Epithelial cell of proximal tubule (primary cell): Measurements from ENCODE around the gene CDH20. TPM values are rescaled to one million over a fixed set of nuclear protein-coding genes. Genes with fewer than 3 reads are reported as not detected.
A peak's percentile ranks its signal among the peaks of the same experiment; 100 is the strongest.

Source experiments
- DNase-seq: peaks from one replicate; pipeline ENCODE4 v3.0.0-alpha.2; 2011; ENCODE audit warnings: low read depth
- H3K4me3 ChIP-seq: 2 replicates; pipeline ENCODE4 v1.5.1; 2011; ENCODE audit warnings: low read depth, mild to moderate bottlenecking, low read length
- total RNA-seq: library from RNA; depleted of rRNA; stranded (reverse); fragments of >200 nt; gene quantifications from 2 replicates; pipeline ENCODE4 v1.2.3, GENCODE V29; 2015
- TF ChIP-seq, protein P1 (sequence below): conservative IDR thresholded peaks from 2 replicates; pipeline ENCODE4 v1.5.1; 2012; ENCODE audit warnings: low read depth, mild to moderate bottlenecking, low read length

The CDH20 gene
- total RNA-seq, 1 donor from 2014 or later, result not detected

DNA sequence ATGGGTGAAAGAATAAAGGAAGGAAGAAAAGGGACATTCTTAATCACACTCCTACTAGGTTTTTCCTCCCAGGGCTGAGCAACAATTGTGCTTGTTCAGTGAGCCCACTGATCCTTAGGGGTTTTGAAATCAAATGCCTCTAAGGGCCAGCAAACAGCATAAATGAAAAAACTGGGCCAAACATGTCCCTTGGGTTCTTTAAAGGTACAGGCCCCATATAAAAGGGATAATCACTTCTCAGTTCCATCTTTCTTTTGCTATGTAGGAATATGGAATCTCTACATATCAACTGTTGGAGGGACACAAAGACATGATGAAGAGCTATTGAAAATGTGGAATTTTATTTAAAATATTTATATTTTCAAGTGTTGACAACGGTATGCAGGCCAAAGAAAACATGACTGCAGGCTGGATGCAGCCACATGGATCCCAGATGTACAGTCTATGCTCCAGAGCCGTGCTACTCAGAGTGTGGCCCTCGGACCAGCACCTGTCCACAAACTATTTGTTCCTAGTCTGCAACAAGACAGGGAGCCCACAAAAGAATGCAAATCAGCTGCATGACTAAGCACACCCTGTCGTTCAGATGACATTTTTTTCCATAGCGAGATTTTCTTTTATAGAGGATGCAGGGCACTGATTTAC is 110.0 kb downstream of the CDH20 start:
- DNase-seq, result no peak
- H3K4me3 ChIP-seq, result no peak overlapping the region
- TF ChIP-seq, protein P1, sequence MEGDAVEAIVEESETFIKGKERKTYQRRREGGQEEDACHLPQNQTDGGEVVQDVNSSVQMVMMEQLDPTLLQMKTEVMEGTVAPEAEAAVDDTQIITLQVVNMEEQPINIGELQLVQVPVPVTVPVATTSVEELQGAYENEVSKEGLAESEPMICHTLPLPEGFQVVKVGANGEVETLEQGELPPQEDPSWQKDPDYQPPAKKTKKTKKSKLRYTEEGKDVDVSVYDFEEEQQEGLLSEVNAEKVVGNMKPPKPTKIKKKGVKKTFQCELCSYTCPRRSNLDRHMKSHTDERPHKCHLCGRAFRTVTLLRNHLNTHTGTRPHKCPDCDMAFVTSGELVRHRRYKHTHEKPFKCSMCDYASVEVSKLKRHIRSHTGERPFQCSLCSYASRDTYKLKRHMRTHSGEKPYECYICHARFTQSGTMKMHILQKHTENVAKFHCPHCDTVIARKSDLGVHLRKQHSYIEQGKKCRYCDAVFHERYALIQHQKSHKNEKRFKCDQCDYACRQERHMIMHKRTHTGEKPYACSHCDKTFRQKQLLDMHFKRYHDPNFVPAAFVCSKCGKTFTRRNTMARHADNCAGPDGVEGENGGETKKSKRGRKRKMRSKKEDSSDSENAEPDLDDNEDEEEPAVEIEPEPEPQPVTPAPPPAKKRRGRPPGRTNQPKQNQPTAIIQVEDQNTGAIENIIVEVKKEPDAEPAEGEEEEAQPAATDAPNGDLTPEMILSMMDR, result no peak

DNA sequence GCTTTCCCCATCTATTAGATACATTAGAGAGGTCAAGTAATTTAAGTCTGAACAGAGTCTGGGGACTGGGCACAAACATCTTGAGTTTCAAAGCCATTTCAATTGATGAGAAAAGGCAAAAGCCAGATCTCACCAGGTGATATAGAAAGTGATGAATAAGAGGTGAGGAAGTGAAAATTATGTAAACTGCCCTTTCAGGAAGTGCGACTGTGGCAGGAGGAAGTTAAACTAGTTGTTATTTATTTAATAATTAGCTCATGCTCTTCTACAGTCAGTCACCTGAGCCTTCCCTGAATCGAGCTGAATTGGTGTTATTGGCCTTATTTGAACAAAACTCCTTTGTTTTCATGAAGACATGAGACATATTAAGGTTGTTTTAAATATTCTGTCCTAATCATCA is 115.1 kb downstream of the CDH20 start:
- H3K4me3 ChIP-seq, result no peak overlapping the region
- TF ChIP-seq, protein P1, result no peak
- no peak for DNase-seq

DNA sequence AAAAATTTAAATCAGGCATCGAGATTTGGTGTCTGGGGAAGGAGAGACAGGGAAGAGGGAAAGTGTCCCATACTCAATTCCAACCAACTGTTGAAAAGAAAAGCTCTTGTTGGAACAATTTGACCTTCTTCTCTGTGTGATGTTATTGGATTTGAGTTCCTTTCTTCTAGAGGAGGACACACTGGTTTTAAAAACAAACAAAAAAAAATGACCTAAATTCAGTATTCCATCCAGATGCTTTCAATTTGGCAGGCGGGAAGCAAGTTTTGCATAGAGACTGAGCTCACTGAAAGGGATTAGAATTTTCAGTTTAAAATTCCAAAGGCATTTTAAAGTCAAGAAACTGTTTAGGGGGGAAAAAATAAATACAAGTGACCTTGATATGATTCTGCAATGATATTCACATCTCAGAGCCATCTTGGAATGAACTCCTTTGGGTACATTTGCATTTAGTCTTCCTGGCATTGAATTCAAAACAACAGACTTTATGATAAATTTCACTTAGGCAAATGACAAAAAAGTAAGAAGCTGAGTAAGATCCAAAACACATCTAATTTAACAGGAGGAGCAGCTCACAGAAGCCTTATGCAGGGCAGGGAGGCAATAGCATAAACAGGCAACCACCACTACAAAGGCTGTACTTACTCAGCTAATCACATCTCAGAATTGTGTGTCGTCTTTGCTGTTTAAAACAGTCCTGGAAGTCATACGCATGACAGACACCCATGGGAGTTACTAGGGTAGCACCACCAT is 126.8 kb downstream of the CDH20 start:
- TF ChIP-seq, protein P1, result no peak
- no peak overlapping the region for H3K4me3 ChIP-seq
- no peak for DNase-seq

DNA sequence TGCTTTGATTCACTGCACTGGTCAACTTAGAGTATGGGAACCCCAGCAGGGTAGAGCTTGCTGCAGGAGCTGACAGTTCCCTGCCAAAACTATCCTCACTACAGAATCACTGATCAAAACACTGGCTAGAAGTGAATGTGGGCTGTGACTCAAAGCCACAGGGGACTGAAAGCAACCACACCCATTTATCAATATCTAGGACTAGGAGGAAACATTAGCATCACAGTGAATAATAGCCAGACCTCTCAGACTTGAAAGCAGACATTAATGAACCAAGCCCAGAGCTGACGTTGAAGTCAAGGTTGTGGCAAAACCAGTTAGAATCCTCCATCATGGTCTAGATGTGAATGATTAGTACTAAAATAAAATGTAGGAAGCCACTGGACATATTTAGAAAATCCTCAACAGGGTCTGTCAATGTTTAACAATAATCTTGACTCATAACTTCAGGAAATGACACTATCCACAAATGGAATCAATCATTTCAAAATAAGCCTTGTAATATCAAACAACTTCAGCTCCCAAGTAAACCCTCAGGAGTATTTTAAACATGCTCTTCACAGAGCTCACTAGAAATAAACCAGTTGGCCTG is 131.4 kb downstream of the CDH20 start:
- peak; percentile 4 for DNase-seq
- TF ChIP-seq, protein P1, result no peak

DNA sequence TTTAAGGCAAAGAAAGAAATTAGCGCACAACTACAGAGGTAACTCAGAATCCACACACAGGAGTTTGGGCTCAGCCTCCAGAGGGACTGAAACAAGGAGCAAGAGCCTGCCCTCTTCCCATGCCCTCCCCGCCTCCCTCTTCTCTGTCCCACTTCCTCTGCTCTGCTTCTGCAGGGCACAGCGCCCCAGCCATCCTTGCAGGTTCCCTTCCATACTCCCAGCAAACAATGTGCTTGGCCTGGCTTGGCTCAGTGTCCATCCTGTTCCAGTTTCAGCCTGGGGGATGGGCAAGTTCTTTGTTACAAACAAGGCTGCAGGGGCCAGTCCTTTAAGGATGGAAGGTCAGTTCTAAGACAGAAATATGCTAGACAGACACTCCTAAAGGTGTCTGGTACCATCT is 133.5 kb downstream of the CDH20 start:
- H3K4me3 ChIP-seq, result no peak overlapping the region
- TF ChIP-seq, protein P1, result no peak
- no peak for DNase-seq

More for the DNA sequence above, 131.4 kb downstream of the CDH20 start:
- no peak overlapping the region for H3K4me3 ChIP-seq

DNA sequence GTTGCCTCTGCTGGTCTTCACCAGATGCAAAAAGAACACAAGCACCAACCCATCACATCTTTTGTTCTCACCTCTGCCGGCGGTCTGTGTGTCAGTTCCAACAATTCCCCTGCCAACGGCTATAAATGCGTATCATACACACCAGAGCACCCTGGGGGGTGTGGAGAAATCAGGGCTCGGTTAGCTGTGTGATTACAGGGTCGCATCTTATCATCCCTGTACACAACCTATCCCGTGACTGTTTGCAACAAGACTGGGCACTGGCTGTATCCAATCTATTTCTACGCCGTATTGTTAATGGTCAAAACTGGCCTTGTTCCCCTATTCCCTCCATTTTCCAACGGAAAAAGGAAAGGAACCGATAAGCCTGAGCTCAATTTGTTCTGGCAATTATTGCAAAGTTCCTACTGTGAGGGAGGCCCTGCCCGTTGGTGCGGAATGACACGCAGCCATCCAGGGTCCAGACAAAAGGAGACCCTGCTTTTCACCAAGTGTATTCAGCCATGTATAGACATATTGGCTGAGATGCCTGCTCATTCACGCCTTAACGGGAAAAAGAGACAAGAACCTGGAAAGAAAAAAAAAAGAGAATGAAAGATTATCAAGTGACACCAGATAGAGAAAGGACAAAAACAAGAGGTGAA is 136.9 kb downstream of the CDH20 start:
- TF ChIP-seq, protein P1, result no peak
- H3K4me3 ChIP-seq, result no peak overlapping the region
- DNase-seq, result no peak
